ENCODE results near the gene OGFOD3. TPM values are rescaled to one million over a fixed set of nuclear protein-coding genes. Genes with fewer than 3 reads are reported as not detected.

OGFOD3 gene
- total RNA-seq, 1 experiment from 2014 or later, result 26.6 TPM

DNA sequence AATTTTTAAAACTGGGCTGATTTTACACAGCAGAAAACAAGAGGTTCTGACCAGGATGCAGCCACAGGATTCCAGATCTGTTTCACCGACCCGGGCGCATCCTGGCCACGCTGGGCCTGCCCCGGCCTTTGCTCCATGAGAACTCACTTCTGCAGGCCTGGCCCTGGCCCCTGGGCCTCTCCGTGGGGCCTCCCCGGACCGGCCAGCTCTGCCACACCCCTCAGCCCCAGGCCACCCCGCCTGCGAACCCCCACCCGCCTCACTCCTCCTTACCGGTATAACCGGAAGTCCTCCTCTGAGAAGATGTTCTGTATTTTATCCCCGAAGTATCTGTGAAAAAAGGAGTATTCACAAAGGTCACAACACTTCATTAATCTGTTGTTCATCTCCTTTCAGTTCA lies 13.3 kb downstream of the OGFOD3 start:
- Histone ChIP-seq H3K9me3 (ENCODE audit: insufficient read depth, low read depth) (no peaks in the 10 kb centered on the region), H3K9me2 (ENCODE audit: insufficient read depth) (no peaks in the 10 kb centered on the region), H3K4me2 (no peak overlapping the region), H3K4me3 (no peak overlapping the region), H3K27ac (no peak overlapping the region), H3K4me1 (replicated peaks; ENCODE audit: insufficient read depth) (no peaks in the 10 kb centered on the region), H2AFZ (no peak overlapping the region), H3K36me3 (ENCODE audit: low read depth) (no peaks in the 10 kb centered on the region), H3K79me2 (ENCODE audit: low read depth) (no peaks in the 10 kb centered on the region), H3K27me3 (ENCODE audit: insufficient read depth, low read depth) (no peaks in the 10 kb centered on the region), H4K20me1 (ENCODE audit: insufficient read depth) (no peaks in the 10 kb centered on the region), H3F3A (ENCODE audit: insufficient read depth, low read depth) (no peaks in the 10 kb centered on the region)
- ChIA-PET CTCF (no interaction called here), POLR2A (ENCODE audit: unreplicated experiment) (no interaction called here)
- DNase-seq, result no peak
- no TSS peak for BruUV-seq (replicated peaks)
- intact Hi-C loops (cut with micrococcal nuclease; ENCODE audit: unreplicated experiment), result no loop called here
- TF ChIP-seq, protein P1, sequence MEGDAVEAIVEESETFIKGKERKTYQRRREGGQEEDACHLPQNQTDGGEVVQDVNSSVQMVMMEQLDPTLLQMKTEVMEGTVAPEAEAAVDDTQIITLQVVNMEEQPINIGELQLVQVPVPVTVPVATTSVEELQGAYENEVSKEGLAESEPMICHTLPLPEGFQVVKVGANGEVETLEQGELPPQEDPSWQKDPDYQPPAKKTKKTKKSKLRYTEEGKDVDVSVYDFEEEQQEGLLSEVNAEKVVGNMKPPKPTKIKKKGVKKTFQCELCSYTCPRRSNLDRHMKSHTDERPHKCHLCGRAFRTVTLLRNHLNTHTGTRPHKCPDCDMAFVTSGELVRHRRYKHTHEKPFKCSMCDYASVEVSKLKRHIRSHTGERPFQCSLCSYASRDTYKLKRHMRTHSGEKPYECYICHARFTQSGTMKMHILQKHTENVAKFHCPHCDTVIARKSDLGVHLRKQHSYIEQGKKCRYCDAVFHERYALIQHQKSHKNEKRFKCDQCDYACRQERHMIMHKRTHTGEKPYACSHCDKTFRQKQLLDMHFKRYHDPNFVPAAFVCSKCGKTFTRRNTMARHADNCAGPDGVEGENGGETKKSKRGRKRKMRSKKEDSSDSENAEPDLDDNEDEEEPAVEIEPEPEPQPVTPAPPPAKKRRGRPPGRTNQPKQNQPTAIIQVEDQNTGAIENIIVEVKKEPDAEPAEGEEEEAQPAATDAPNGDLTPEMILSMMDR (conservative IDR thresholded peaks at IDR 0.05), result no peak
- no peak for TF ChIP-seq EZH2 (IDR thresholded peaks at IDR 0.05; ENCODE audit: low read depth)

DNA sequence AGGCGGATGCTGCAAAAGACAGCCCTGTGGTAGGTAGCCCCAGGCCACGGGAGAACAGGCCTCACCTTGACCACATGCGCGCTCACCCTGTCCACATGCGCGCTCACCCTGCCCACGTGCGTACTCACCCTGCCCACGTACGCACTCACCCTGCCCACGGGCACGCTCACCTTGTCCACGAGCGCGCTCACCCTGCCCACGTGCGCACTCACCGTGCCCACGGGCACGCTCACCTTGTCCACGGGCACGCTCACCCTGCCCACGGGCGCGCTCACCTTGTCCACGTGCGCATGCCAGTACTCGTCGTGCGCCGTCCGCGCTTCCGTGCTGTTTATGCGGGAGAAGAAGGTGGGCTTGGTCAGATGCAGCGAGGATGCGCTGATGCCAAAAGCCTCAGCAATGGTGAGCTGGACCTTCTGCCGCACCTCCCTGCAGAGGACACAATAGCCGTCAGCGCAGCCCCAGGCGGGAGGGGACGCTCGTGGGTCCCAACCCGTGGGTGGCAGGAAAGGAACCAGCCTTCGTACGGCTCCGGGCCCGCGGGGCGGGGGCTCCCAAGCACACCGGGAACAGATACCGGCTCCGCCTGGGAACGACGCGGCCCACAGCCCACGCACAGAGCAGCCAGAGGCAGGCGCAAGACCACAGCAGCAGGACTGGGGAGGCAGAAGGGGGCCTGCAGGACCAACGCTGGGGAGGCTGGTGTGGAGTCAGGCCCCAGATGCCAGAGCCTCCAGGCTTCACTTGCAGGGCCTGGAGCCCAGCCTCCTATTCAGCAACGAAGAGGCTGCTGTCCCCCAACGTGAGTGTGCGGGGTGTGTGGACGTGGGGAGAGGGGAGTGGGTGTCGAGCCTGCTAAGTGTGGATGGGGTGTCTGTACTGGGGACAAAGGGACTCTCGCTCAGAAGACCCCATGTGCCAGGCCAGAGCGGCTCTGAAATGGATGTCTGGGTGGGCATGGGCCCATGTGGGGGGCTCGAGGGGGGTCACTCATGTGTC lies 14.4 kb downstream of the OGFOD3 start:
- Histone ChIP-seq H3K27ac (no peak overlapping the region), H3K9me3 (ENCODE audit: insufficient read depth, low read depth) (no peaks in the 10 kb centered on the region), H3K36me3 (ENCODE audit: low read depth) (no peaks in the 10 kb centered on the region), H3F3A (ENCODE audit: insufficient read depth, low read depth) (no peaks in the 10 kb centered on the region), H3K27me3 (ENCODE audit: insufficient read depth, low read depth) (no peaks in the 10 kb centered on the region), H3K4me1 (replicated peaks; ENCODE audit: insufficient read depth) (no peaks in the 10 kb centered on the region), H2AFZ (no peak overlapping the region), H4K20me1 (ENCODE audit: insufficient read depth) (no peaks in the 10 kb centered on the region), H3K79me2 (ENCODE audit: low read depth) (no peaks in the 10 kb centered on the region), H3K4me2 (no peak overlapping the region), H3K9me2 (ENCODE audit: insufficient read depth) (no peaks in the 10 kb centered on the region), H3K4me3 (no peak overlapping the region)
- CTCF ChIA-PET, result no interaction called here
- POLR2A ChIA-PET (ENCODE audit: unreplicated experiment), result no interaction called here
- DNase-seq, result no peak
- intact Hi-C loops (cut with micrococcal nuclease; ENCODE audit: unreplicated experiment), result no loop called here
- no TSS peak for BruUV-seq (replicated peaks)
- TF ChIP-seq, protein P1 (conservative IDR thresholded peaks at IDR 0.05), result no peak
- no peak for TF ChIP-seq EZH2 (IDR thresholded peaks at IDR 0.05; ENCODE audit: low read depth)

DNA sequence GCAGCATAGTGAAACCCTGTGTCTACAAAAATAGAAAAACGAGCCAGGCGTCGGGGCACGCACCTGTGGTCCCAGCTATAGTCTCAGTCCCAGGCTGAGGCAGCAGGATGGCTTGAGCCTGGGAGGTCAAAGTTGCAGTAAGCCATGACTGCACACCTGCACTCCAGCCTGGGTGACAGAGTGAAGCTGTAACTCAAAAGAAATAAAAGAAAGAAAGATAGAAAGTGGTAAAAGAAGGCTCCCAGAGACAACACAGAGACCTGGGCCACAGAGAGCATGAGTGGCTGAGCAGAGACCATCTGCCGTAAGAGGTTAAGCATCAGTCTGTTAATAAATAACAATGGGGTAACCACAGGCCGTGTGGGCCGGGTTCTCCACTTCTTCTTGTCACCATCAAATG lies 15.5 kb downstream of the OGFOD3 start:
- H3K79me2 ChIP-seq (ENCODE audit: low read depth), result no peaks in the 10 kb centered on the region
- intact Hi-C loops (cut with micrococcal nuclease; ENCODE audit: unreplicated experiment), result no loop called here
- H4K20me1 ChIP-seq (ENCODE audit: insufficient read depth), result no peaks in the 10 kb centered on the region
- no peak overlapping the region for H3K4me2 ChIP-seq
- no peak for TF ChIP-seq EZH2 (IDR thresholded peaks at IDR 0.05; ENCODE audit: low read depth)
- TF ChIP-seq, protein P1 (conservative IDR thresholded peaks at IDR 0.05), result no peak
- no peaks in the 10 kb centered on the region for H3K27me3 ChIP-seq (ENCODE audit: insufficient read depth, low read depth)
- no peak overlapping the region for H3K27ac ChIP-seq
- no peaks in the 10 kb centered on the region for H3F3A ChIP-seq (ENCODE audit: insufficient read depth, low read depth)
- POLR2A ChIA-PET (ENCODE audit: unreplicated experiment), result no interaction called here
- CTCF ChIA-PET, result no interaction called here
- H3K4me3 ChIP-seq, result no peak overlapping the region
- no peak overlapping the region for H2AFZ ChIP-seq
- H3K36me3 ChIP-seq (ENCODE audit: low read depth), result no peaks in the 10 kb centered on the region
- H3K9me3 ChIP-seq (ENCODE audit: insufficient read depth, low read depth), result no peaks in the 10 kb centered on the region
- BruUV-seq (replicated peaks), result no TSS peak
- no peaks in the 10 kb centered on the region for H3K9me2 ChIP-seq (ENCODE audit: insufficient read depth)
- H3K4me1 ChIP-seq (replicated peaks; ENCODE audit: insufficient read depth), result no peaks in the 10 kb centered on the region
- DNase-seq, result no peak

Data from PC-9 (cell line).